NOMO-1 treated with dmso at 0.1 percent for 144 hours (cell line): ENCODE data around the gene SNRPA.
A peak's percentile ranks its signal among the peaks of the same experiment; 100 is the strongest.

Experiments
- DNase-seq: peaks from one replicate; lab custom pipeline; 2025; ENCODE audit not compliant: unreplicated experiment; lab: John Stamatoyannopoulos, UW

The SNRPA gene

DNA sequence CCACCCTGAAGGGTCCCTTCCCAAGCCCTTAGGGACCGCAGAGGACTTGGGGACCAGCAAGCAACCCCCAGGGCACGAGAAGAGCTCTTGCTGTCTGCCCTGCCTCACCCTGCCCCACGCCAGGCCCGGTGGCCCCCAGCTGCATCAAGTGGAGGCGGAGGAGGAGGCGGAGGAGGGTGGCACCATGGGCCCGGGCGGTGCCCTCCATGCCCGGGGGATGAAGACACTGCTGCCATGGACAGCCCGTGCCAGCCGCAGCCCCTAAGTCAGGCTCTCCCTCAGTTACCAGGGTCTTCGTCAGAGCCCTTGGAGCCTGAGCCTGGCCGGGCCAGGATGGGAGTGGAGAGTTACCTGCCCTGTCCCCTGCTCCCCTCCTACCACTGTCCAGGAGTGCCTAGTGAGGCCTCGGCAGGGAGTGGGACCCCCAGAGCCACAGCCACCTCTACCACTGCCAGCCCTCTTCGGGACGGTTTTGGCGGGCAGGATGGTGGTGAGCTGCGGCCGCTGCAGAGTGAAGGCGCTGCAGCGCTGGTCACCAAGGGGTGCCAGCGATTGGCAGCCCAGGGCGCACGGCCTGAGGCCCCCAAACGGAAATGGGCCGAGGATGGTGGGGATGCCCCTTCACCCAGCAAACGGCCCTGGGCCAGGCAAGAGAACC, 49.5 kb downstream of the SNRPA start:
- DNase-seq: no peak

DNA sequence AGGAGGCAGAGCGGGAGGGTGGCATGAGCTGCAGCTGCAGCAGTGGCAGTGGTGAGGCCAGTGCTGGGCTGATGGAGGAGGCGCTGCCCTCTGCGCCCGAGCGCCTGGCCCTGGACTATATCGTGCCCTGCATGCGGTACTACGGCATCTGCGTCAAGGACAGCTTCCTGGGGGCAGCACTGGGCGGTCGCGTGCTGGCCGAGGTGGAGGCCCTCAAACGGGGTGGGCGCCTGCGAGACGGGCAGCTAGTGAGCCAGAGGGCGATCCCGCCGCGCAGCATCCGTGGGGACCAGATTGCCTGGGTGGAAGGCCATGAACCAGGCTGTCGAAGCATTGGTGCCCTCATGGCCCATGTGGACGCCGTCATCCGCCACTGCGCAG, 50.0 kb downstream of the SNRPA start:
- DNase-seq: no peak

DNA sequence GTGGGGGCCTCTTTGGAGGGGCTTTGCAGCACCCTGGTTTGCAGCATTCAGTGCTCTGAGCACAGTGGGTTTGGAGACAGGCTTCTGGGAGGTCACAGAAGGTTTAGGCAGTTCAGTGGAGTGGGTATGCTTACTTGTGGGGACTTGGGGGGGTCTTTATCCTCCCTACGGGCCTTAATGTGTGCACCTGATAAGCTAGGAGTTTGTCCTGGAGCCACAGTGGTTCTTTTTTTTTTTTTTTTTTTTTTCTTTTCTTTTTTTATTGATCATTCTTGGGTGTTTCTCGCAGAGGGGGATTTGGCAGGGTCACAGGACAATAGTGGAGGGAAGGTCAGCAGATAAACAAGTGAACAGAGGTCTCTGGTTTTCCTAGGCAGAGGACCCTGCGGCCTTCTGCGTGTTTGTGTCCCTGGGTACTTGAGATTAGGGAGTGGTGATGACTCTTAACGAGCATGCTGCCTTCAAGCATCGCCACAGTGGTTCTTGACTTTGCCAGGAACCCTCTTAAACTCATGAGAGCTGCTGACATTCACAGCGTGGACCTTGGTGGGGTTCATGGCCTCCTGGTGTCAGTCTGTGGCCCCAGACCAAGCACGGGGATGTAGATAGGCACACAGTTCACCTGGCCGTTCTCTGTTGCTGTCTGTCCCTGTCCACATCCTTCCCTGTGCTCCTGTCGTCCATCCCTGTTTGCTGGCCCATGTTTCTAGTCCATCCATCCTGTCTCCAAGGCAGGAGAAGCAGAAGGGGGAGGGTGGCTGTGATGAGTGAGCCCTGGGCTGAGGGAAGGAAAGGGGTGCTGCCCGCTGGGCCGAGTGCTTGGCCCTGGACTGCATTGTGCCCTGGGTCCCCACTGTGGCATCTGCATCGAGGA, 50.7 kb downstream of the SNRPA start:
- no peak for DNase-seq

DNA sequence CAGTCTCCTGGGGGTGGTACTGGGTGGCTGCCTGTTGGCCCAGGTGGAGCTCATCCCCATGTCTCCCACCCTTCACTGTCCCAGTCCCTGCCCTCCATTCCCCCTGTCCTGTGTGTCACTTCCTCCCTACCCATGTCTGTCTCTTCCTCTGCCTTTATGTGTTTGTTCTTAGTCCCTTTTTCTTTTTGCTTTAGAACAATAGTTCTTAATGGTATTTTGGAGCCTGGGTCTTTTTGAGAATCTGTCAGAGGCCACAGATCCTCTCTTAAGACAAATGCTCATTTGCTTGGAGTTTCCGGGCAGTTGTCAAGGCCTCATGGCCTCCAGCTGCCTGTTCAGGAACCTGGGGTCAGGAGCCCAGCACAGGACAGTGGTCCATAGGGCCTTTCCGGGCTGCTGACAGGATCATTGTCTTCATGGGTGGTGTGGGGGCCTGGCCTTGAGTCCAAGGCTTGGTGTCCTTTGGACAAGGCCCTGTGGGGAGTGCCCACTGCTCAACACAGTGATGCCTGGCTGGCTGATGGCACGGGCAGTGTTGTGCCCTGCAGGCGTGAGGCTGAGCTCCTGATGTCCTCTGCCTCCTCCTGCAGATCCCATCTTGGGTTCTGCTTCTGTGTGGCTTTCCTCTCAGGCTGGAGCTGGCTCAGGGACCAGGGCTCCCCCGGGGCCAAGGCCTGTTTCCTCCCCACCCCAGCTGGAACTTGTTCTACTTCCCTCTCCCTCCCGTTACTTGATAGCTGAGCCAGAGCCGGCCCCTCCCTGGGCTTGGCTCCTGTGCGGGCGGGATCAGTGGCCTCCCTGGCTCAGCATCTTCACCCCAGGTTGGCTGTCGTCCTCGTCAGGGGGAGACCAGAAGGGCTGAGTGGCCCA, 51.5 kb downstream of the SNRPA start:
- DNase-seq: no peak

DNA sequence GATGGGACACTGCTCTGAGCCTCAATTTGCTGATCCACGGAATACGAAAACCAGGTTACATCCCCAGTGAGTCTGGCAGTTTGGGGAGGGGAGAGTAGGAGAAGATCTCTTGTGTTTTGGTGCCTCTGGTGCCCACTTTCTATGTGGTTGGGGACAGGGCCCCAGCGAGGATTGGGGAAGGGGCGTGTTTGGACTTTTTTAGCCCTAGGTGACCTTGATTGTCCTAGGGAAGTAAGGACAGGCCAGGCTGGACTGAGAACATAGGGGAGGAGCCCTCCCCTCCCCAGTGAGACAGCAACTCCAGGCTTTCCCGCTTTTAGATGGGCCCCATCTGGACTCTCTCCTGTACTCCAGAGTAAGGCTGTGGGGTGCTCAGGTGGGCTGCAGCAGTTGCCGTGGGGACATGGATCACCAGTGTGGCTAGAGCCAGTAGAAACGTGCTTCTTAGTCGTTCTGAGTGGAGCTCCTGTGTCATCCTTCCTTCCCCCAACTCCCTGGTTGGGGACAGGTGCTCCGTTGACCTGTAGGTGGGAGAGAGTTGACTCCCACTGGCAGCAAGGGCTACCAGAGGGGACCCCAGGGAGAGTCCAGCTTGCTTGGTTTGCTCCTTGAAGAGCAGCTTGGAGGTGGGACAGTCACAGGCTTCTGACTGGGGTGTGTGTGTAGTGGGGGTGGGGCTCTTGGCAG, 52.3 kb downstream of the SNRPA start:
- DNase-seq: no peak

DNA sequence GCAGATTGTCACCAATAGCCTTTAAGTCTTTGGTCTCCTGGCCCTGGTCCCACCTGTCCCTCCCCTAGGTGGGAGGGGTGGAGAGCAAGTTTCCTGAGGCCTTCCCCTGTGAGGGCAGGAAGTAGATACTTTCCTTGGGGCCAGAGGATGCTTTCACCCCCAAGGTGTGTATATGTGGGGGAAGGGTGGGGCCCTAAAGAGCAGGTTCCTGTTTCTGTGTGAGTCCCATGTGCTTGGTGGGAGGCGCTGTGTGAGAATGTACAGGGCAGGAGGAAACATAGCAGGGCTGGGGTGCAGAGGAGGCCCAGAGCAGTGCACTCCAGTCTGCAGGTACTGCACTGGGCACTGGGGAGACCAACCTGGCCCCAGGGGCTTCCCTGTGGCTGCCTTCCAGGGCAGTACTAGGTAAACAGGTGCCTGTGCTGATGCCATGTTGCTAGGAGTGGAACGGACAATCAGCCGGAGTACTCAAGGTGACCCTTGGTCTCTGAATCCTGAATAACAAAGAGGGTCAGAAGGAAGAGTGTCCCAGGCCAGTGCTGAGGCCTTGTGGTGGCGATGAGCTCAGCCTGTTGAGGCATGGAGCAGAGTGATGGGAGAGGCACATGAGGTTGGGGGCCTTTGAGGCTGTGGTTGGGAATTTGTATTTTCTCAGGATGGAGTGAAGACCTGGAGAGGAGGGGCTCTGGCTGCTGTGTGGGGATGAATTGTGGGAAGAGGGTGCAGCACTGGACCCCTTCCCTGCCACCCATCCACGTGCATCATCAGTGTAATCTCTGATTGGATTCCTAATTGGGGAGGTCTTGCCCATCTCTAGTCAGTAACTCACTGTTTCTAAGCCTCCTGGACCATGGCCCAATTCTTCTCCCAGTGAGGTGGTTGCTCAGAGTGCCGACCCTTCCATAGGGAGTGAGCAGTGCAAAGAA, 53.1 kb downstream of the SNRPA start:
- peak; percentile 15 for DNase-seq

DNA sequence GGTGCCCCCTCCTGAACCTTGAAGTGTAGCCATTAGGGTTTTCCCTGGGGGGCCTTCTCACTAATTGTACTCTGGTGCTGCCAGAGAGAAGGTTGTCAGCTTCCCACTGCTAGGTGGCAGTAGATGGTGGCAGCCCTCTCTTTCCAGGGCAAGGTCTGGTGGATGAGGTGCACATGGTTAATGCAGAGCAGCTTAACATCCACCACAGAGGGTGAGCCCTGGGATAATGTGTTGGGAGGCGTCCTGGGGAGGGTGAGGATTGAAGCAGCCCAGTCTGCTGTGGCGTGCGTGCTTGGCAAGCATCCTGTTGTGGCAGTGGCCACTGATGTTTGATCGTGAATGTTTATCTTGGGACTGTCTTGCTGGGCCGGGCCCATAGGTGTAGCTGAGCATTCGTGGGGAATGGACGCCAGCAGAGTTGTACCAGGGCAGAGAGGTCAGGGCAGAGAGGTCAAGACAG, 53.8 kb downstream of the SNRPA start:
- DNase-seq: no peak

DNA sequence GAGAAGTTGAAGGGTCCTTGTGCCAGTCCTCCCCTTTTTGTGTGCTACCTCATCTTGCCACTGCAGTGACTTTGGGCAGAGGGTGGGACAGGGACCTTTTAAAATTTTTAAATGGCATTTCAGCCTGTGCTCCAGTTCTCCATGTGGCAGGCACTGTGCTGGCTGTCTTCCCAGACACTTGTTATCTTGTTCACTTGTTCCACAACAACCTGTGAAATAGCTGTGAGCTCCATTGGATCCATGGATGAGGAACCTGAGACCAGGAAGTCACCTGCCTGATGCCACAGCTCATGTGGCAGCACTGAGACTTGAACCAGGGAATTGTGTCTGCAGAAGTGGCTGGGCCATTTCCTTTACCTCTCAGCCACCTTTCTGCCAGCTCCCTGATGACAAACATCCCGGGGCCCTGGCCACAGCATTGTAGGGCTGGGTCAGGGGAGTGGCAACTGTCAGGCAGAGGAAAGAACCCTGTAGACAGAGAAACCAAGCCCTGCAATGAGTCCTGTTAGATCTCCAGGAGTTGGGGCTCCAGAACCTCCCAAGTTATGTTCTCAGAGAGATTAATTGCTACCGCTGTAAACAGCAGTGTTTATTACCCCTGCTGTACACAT, 54.4 kb downstream of the SNRPA start:
- no peak for DNase-seq

DNA sequence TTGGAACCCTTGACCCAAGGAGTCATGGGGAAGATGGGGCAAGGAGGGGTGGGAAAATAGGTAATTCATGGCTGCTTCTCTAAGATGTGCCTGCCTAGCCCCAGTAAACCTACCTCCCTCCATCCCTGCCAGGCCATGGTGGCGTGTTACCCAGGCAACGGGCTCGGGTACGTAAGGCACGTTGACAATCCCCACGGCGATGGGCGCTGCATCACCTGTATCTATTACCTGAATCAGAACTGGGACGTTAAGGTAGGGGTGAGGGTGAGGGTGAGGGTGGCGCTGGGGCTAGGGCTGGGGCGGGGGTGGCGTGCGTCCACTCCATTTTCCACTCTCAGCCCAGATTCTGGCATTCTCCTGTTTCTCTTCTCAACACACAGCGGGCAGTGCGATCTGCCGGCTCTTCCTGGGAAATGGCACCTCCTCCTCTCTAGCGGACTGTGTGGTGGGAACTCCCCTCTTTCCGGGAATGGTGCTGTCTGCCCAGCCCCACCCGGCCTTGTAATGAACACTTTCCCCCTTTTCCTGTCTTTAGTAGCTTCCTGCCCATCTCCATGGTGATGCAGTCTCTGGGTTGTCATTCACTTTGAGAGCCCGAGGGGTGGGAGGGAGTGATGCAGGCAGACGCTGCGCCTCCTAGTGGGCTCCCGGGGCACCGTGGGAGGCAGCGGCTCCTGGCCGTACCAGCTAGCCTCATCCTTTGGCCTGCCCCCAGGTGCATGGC, 55.6 kb downstream of the SNRPA start:
- peak; percentile 20 for DNase-seq

DNA sequence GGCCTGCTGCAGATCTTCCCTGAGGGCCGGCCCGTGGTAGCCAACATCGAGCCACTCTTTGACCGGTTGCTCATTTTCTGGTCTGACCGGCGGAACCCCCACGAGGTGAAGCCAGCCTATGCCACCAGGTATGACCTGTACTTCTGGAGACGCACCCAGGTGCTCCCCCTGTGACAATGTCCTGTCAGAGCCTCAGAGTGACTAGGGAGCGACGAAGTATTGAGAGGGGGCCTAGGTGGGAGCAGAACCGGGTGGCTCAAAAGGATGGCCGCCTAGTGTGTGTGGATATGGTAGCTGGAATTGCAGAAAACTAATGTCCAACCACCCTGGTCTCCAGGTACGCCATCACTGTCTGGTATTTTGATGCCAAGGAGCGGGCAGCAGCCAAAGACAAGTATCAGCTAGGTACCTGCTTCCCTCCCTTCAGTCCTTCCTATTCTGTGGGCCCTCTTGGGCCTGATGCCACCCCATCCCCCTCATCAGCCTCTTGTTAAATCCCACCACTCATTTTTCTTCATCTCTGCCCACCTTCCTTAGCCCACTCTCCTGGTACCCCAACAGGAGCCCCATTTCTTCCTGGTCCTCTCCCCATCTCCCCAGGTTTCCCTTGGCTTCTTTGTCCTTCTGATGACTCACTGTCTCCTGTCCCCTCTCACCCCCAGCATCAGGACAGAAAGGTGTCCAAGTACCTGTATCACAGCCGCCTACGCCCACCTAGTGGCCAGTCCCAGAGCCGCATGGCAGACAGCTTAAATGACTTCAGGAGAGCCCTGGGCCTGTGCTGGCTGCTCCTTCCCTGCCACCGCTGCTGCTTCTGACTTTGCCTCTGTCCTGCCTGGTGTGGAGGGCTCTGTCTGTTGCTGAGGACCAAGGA, 56.4 kb downstream of the SNRPA start:
- DNase-seq: no peak

DNA sequence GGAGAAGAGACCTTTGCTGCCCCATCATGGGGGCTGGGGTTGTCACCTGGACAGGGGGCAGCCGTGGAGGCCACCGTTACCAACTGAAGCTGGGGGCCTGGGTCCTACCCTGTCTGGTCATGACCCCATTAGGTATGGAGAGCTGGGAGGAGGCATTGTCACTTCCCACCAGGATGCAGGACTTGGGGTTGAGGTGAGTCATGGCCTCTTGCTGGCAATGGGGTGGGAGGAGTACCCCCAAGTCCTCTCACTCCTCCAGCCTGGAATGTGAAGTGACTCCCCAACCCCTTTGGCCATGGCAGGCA, 57.0 kb downstream of the SNRPA start:
- no peak for DNase-seq

DNA sequence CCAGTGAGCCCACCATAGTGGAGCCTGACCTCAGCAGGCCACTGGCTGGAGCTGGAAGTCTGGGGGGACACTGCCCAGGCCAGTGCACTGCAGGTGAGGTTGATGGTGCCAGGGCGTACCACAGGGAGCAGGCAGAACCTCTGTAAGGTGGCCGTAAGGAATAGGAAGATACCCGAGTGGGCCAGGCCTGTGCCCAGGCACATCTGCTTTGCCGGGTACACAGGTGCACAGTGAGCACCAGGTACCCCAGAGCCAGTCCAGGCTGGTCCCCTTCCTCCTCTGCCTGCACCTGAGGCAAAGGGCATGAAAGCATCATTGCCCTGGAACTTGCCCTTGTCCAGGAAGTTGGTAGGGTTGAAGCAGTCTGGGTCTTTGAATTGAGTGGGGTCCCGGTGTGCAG, 57.5 kb downstream of the SNRPA start:
- DNase-seq: no peak

DNA sequence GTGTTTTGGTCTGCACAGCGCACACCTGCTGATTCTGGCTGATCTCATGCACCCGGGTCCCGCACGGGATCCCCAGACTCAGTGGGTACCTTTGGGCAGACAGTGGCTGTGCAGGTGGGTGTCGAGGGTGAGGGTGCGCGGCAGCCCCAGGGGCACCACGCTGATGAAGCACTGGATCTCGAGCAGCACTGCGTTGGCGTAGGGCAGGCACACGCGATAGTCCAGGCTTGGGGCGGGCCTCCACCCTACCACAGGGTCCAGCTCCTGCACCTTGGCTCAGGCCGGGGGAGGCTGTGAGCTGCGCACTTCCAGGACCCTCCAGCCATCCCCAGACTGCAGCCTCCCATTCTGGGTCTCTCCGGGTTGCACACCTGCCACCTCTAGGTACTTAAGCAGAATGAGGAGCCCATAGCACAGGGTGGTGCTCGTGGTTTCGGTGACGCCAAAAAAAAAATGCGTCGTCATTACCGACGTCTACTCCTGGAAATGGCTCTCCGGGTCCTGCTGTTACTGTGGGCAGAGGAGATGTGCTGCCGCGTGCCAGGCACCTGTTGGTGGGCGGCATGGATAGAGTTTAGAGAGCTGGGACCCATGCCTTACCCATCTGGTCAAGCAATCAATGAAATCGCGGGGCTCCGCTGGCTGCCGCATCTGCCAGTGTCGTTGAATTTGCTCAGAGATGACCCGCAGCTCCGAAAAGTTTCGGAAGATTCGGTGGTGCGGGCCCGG, 58.5 kb downstream of the SNRPA start:
- no peak for DNase-seq

DNA sequence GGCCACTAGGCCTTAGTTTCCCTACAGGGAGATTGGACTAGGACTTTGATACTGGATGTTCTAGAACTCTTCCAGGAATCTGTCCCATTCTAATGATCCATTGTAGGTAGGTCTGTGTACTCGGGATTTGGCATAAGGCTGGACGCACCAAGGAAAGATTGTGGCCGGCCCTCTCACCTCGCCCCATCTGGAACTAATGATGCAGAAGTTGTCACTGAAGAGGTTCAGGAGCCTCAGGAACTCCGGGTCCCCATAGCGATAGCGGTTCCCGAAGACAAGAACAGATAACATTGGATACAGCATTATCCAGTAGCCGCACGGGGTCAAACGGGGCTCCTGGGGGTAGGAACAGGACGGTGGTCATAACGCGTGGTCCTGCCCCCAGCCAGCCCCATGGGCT, 59.2 kb downstream of the SNRPA start:
- no peak for DNase-seq

DNA sequence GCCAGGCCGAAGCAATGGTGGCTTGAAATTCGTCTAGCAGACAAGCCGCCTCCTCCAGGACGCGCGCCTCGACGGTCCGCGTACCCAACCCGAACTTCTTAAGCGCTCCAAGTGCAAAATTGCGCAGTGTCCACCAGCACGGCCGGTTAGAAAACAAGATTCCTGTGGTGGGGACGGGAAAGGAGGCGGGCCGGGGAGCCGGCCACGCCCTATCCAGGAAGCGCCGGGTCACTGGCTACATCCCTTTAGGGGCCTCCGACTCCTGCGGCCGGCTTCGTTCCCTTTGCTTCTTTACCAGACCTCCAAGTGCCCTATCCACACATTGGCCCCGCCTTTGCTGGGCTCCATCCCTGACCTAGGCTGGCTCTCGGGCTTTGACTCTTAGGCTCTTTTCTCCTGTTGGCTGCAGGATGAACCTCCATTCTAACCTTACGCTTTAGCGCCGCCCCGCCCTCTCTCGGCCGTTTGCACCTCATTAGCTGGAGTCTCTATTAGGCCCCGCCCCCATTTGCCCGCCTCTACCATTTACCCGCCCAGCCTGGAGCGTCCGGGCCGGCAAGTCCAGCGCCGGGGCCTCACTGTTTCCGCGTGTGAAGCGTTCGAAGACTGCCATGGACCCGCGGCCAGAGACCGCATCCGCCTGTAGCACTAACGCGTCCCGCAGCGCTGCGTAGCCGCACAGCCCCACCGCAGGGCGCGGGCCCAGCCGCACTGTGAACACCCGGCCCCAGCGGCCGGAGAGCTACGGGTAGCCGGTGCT, 59.8 kb downstream of the SNRPA start:
- peak; percentile 63 for DNase-seq

DNA sequence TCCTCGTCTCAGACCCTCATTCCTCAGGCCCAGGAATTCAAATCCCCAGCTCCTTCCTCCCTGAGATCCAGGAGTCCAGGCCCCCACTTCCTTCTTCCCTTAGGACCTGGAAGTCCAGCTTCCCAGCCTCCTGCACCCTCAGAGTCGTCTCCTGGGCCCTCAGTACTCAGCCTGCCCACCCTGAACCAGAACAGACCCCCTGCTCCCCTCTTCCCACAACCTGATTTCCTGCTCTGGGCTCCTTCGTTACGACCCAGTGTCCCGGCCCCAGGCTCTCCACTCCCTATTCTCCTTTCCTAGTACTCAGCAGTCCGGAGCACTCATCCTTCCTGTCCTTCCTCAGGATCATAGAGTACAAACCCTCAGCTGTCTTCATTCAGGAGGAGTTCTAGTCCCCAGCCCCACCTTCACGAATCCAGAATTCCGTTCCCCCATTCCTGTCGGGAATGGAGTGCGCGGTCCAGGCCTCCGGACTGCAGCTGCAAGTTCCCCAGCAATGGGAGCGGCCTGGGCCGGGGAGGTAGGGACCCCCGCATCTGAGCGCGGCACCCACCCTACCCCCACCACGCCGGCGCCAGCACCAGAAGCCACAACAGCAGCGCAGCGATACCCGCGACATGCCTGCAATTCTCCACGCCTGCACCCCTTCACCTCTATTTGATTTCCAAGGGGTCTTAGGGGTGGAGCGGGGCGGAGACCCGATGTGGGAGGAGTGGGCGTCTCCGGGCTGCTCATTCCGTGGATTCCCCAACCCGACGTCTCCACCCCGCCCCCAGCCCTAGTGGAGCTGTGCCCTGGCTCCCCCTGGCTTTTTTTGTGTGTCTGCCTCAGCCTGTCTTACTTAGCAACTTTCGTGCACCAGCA, 60.7 kb downstream of the SNRPA start:
- no peak for DNase-seq
